H9 (cell line): ENCODE results near the gene LDLRAD4. TPM values are rescaled to one million over a fixed set of nuclear protein-coding genes. Genes with fewer than 3 reads are reported as not detected.
A peak's percentile ranks its signal among the peaks of the same experiment; 100 is the strongest.

Source experiments
- DNase-seq: peaks from one replicate; pipeline ENCODE4 v3.0.0-alpha.2; 2017
- H2AFZ ChIP-seq: one replicate; pipeline ENCODE4 v1.6.1; 2013; ENCODE audit warnings: mild to moderate bottlenecking, low read length, control low read depth, moderate library complexity
- H2AK5ac ChIP-seq: 2 replicates; pipeline ENCODE4 v1.6.1; 2013; ENCODE audit warnings: low read length, control low read depth, mixed read lengths; ENCODE audit not compliant: insufficient read length
- H2BK120ac ChIP-seq: one replicate; pipeline ENCODE4 v1.6.1; 2013; ENCODE audit warnings: low read depth, mild to moderate bottlenecking, low read length, control low read depth, inconsistent platforms; ENCODE audit not compliant: poor library complexity, severe bottlenecking
- H2BK12ac ChIP-seq: 2 replicates; pipeline ENCODE4 v1.6.1; 2013; ENCODE audit warnings: low read length, control low read depth, mixed read lengths, low read depth; ENCODE audit not compliant: insufficient read length
- H2BK15ac ChIP-seq: 2 replicates; pipeline ENCODE4 v1.6.1; 2013; ENCODE audit warnings: low read depth, low read length, control low read depth
- H2BK20ac ChIP-seq: one replicate; pipeline ENCODE4 v1.6.1; 2013; ENCODE audit warnings: low read depth, mild to moderate bottlenecking, low read length, control low read depth, inconsistent platforms; ENCODE audit not compliant: poor library complexity, severe bottlenecking
- H2BK5ac ChIP-seq: 2 replicates; pipeline ENCODE4 v1.6.1; 2013; ENCODE audit warnings: low read length, control low read depth, mixed read lengths; ENCODE audit not compliant: insufficient read length
- H3K14ac ChIP-seq: 2 replicates; pipeline ENCODE4 v1.6.1; 2013; ENCODE audit warnings: low read length, control low read depth; ENCODE audit not compliant: insufficient read depth
- H3K18ac ChIP-seq: 2 replicates; pipeline ENCODE4 v1.6.1; 2013; ENCODE audit warnings: low read depth, mild to moderate bottlenecking, mixed read lengths, low read length, control low read depth; ENCODE audit not compliant: insufficient read length
- H3K23ac ChIP-seq: 2 replicates; pipeline ENCODE4 v1.6.1; 2013; ENCODE audit warnings: low read length, control low read depth, mixed read lengths, low read depth; ENCODE audit not compliant: insufficient read length
- H3K23me2 ChIP-seq: 2 replicates; pipeline ENCODE4 v1.6.1; 2013; ENCODE audit warnings: low read depth, mild to moderate bottlenecking, mixed read lengths, low read length, control low read depth; ENCODE audit not compliant: insufficient read length, poor library complexity, severe bottlenecking
- H3K27ac ChIP-seq: 2 replicates; pipeline ENCODE4 v1.5.1; 2013; ENCODE audit warnings: low read length, control low read depth, mixed read lengths, low read depth; ENCODE audit not compliant: insufficient read length
- H3K27me3 ChIP-seq: 2 replicates; pipeline ENCODE4 v1.6.1; 2013; ENCODE audit warnings: low read length, control low read depth, inconsistent platforms; ENCODE audit not compliant: insufficient read depth
- H3K4ac ChIP-seq: 2 replicates; pipeline ENCODE4 v1.6.1; 2013; ENCODE audit warnings: low read depth, mild to moderate bottlenecking, control low read depth, inconsistent platforms, low read length, moderate library complexity
- H3K4me1 ChIP-seq: 2 replicates; pipeline ENCODE4 v1.6.1; 2013; ENCODE audit warnings: low read length, control low read depth, inconsistent platforms; ENCODE audit not compliant: insufficient read depth
- H3K4me2 ChIP-seq: 2 replicates; pipeline ENCODE4 v1.6.1; 2013; ENCODE audit warnings: low read length, control low read depth, mixed read lengths; ENCODE audit not compliant: insufficient read length, insufficient read depth
- H3K56ac ChIP-seq: 2 replicates; pipeline ENCODE4 v1.6.1; 2013; ENCODE audit warnings: low read depth, mild to moderate bottlenecking, mixed read lengths, low read length, control low read depth; ENCODE audit not compliant: insufficient read length
- H3K79me1 ChIP-seq: 2 replicates; pipeline ENCODE4 v1.6.1; 2013; ENCODE audit warnings: low read depth, mild to moderate bottlenecking, moderate library complexity, low read length, control low read depth, inconsistent platforms; ENCODE audit not compliant: insufficient read depth, poor library complexity, severe bottlenecking
- H3K79me2 ChIP-seq: 2 replicates; pipeline ENCODE4 v1.6.1; 2013; ENCODE audit warnings: low read length, control low read depth, inconsistent platforms; ENCODE audit not compliant: insufficient read depth
- H3K9ac ChIP-seq: 2 replicates; pipeline ENCODE4 v1.6.1; 2013; ENCODE audit warnings: low read length, control low read depth, mixed read lengths; ENCODE audit not compliant: insufficient read length; ENCODE audit errors: extremely low read depth
- H3K9me3 ChIP-seq: one replicate; pipeline ENCODE4 v1.6.1; 2013; ENCODE audit warnings: low read depth, low read length, inconsistent platforms; ENCODE audit not compliant: control insufficient read depth
- H3T11ph ChIP-seq: one replicate; pipeline ENCODE4 v1.6.1; 2013; ENCODE audit warnings: mild to moderate bottlenecking, low read length, control low read depth, inconsistent platforms
- H4K20me1 ChIP-seq: one replicate; pipeline ENCODE4 v1.6.1; 2013; ENCODE audit not compliant: control insufficient read depth, insufficient read length, insufficient read depth
- H4K5ac ChIP-seq: 2 replicates; pipeline ENCODE4 v1.6.1; 2013; ENCODE audit warnings: low read depth, mild to moderate bottlenecking, mixed read lengths, low read length, control low read depth; ENCODE audit not compliant: insufficient read length
- H4K8ac ChIP-seq: replicated peaks from 2 replicates; pipeline ENCODE4 v1.6.1; 2013; ENCODE audit warnings: low read length, control low read depth, mixed read lengths, low read depth; ENCODE audit not compliant: insufficient read length
- H4K91ac ChIP-seq: 2 replicates; pipeline ENCODE4 v1.6.1; 2013; ENCODE audit warnings: low read depth, mild to moderate bottlenecking, moderate library complexity, mixed read lengths, low read length, control low read depth; ENCODE audit not compliant: insufficient read length
- H3K27ac Mint-ChIP-seq, 3 experiments: 2 replicates in 2 of 3; 3 replicates in 1 of 3; pipeline ENCODE4 v1.8.0; 2020 to 2021; ENCODE audit warnings: mixed read lengths in 3 of 3, mild to moderate bottlenecking in 1 of 3, moderate library complexity in 1 of 3
- H3K27me3 Mint-ChIP-seq: 2 replicates; pipeline ENCODE4 v1.8.0; 2021; ENCODE audit warnings: low read depth, mild to moderate bottlenecking, moderate library complexity, mixed read lengths
- H3K36me3 Mint-ChIP-seq, 3 experiments: 2 replicates in 2 of 3; 3 replicates in 1 of 3; pipeline ENCODE4 v1.8.0; 2020 to 2021; ENCODE audit warnings: low read depth in 3 of 3, mixed read lengths in 3 of 3; ENCODE audit not compliant: insufficient read depth in 1 of 3
- H3K4me1 Mint-ChIP-seq, 2 experiments: 2 replicates each; pipeline ENCODE4 v1.8.0; 2020; ENCODE audit warnings: mixed read lengths in 2 of 2
- H3K4me3 Mint-ChIP-seq, 2 experiments: 2 replicates in 1 of 2; 3 replicates in 1 of 2; pipeline ENCODE4 v1.8.0; 2020 to 2021; ENCODE audit warnings: mild to moderate bottlenecking in 2 of 2, mixed read lengths in 2 of 2, moderate library complexity in 1 of 2
- H3K9me3 Mint-ChIP-seq, 2 experiments: 2 replicates in 1 of 2; 3 replicates in 1 of 2; pipeline ENCODE4 v1.8.0; 2020; ENCODE audit warnings: mild to moderate bottlenecking in 2 of 2, mixed read lengths in 2 of 2, moderate library complexity in 1 of 2
- CTCF ChIP-seq: fragments of 200-600 bp; sonication (generic); conservative IDR thresholded peaks from 3 replicates; pipeline ENCODE4 v1.8.0; 2021; ENCODE audit warnings: antibody characterized with exemption, mild to moderate bottlenecking
- WGBS: extraction: QIAGEN DNeasy Blood & Tissue Kit; methylation state at CpG from one replicate; pipeline ENCODE4 v1.1.7; 2013; ENCODE audit warnings: missing lambda C conversion rate, low lambda C conversion rate, mixed read lengths; ENCODE audit not compliant: insufficient read length; ENCODE audit errors: extremely low coverage; 5-methylcytosine and 5-hydroxymethylcytosine counted together
- total RNA-seq: library from RNA; stranded (reverse); gene quantifications from 2 replicates; pipeline ENCODE4 v1.2.1, GENCODE V29; 2021

The LDLRAD4 gene
- total RNA-seq, 1 experiment from 2014 or later = 3.9 TPM

DNA sequence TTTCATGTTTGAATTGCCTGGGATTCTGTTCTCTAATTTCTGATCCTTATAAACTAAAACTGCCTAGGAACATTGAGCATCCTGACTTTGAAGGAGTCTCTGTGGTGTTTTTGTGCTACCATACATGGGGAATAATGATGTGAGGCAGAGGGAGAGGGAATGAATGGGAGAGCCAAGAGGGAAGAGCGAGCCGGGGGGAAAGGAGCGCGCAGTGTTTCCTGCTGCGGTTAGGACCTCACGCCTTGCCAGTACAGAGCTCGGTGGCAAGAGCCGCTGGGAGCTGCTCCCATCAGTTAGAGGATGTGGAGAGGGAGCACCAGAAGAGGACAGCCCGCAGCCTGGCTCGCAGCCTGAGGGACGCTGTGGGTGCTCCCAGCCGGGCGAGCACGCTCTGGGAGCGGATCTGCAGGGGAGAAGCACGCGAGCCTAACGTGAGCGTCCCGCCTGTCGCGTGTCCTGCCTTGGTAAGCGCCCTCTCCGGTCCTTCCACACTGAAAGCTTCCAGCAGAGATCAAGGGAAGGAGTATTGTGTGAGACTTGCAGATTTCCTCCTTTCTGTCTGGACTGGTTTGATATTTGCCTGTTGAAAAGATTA lies 393.1 kb downstream of the LDLRAD4 start:
- no peak overlapping the region for H4K8ac ChIP-seq
- peak overlapping the region in 1 of 3 experiments; percentile 40; a peak in 1 of 7 replicates for H3K27ac Mint-ChIP-seq

More for the DNA sequence above, 393.1 kb downstream of the LDLRAD4 start:
- Histone ChIP-seq H3K23me2 (no peaks in the 10 kb centered on the region), H3K9me3 (no peaks in the 10 kb centered on the region), H2BK5ac (no peak overlapping the region), H2BK20ac (no peak overlapping the region), H3K23ac (no peak overlapping the region), H3K79me1 (no peaks in the 10 kb centered on the region), H3K9ac (no peak overlapping the region), H4K20me1 (no peaks in the 10 kb centered on the region), H3K4me1 (no peaks in the 10 kb centered on the region), H3T11ph (no peak overlapping the region), H2BK15ac (no peak overlapping the region), H4K5ac (no peak overlapping the region), H2AK5ac (no peak overlapping the region), H2BK120ac (no peak overlapping the region), H3K79me2 (no peaks in the 10 kb centered on the region), H2BK12ac (no peak overlapping the region), H3K4ac (no peak overlapping the region; the same call in 1 of the 2 replicates), H3K27me3 (no peaks in the 10 kb centered on the region; the same call in 1 of the 2 replicates), H2AFZ (no peak overlapping the region), H3K56ac (no peak overlapping the region), H3K14ac (peak overlapping the region; percentile 22; the same call in 1 of the 2 replicates), H4K91ac (no peak overlapping the region), H3K18ac (peak overlapping the region; percentile 24), H3K4me2 (peak overlapping the region; percentile 22), H3K27ac (no peak overlapping the region)
- peak; percentile 28 for DNase-seq
- H3K4me3 Mint-ChIP-seq = peak overlapping the region in 1 of 2 experiments; percentile 72; a peak in 3 of 5 replicates
- H3K27me3 Mint-ChIP-seq = peaks cover 16% of the 10 kb centered on the region
- H3K4me1 Mint-ChIP-seq = peaks cover 17 to 22% of the 10 kb centered on the region in 2 experiments
- no peak for TF ChIP-seq CTCF
- H3K36me3 Mint-ChIP-seq = no peaks in the 10 kb centered on the region
- WGBS = no CpG with 5 or more reads among the region's 24 CpGs
- no peaks in the 10 kb centered on the region for H3K9me3 Mint-ChIP-seq
